Stomach (tissue), 4 donors: Measurements from ENCODE around the gene KPNB1.

ENCODE experiments used
- CTCF ChIP-seq, 7 experiments: fragments of 450-650 bp in 4 of 7; fragments of 200-600 bp in 3 of 7; sonication (generic) in 3 of 7; IDR thresholded peaks; one replicate each; pipeline ENCODE4 v1.5.1; 2016 to 2019; ENCODE audit warnings: antibody characterized with exemption in 7 of 7, control low read depth in 2 of 7, mild to moderate bottlenecking in 1 of 7
- EP300 ChIP-seq: sonication (generic); formaldehyde crosslinking; IDR thresholded peaks from one replicate; pipeline ENCODE4 v1.6.1; 2017; ENCODE audit warnings: antibody characterized with exemption
- POLR2A ChIP-seq, 4 donors: fragments of 450-650 bp; IDR thresholded peaks; one replicate each; pipeline ENCODE4 v1.6.1; 2016; ENCODE audit warnings: antibody characterized with exemption in 4 of 4, control low read depth in 2 of 4, mild to moderate bottlenecking in 1 of 4, moderate library complexity in 1 of 4

- TF ChIP-seq CTCF (IDR thresholded peaks at IDR 0.05), result no peak
- TF ChIP-seq POLR2A (IDR thresholded peaks at IDR 0.05), result no peak
- no peak for TF ChIP-seq EP300
Measured at GRCh38 chr17:47693731-47694580, 44.2 kb downstream of the KPNB1 start, which contains the start of gene TBKBP1.
